ENCODE results near the gene LRRC23. TPM values are rescaled to one million over a fixed set of nuclear protein-coding genes. Genes with fewer than 3 reads are reported as not detected.

The LRRC23 gene
- total and polyA plus RNA-seq, 2 of the 13 experiments (the other 11 are each of a cell fraction or from before 2014, with no cell fraction given) = 6.0 to 7.8 TPM

DNA sequence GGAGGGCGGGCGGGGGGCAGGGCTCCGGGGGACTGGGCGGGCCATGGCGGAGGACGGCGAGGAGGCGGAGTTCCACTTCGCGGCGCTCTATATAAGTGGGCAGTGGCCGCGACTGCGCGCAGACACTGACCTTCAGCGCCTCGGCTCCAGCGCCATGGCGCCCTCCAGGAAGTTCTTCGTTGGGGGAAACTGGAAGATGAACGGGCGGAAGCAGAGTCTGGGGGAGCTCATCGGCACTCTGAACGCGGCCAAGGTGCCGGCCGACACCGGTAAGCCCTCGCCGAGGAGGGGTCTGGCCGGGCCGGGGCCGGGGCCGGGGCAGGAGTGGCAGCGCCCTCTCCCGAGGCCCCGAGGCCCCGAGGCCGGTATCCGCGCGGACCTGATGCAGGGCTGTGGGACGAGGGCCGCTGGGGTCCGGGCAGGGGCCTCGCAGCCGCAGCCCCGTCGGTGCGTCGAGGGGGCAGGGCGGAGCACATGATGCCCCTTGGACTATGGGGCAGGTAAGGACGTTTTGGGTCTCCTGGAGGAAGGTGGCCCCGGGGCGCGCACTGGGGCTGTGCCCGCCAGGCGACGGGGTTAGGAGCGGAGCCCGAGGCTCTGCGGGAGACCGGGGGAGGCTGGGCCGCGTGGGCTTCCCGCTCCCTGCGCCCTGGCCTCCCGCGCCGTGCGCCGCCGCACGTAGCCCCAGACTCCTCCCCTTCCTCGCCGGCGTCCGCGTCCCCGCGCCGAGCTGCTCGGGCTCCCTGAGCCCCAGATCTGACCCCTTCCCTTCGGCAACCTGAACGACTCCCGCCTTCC, 37.0 kb upstream of the LRRC23 start, which contains the start of gene TPI1 (continued):
- TF ChIP-seq, protein P1, sequence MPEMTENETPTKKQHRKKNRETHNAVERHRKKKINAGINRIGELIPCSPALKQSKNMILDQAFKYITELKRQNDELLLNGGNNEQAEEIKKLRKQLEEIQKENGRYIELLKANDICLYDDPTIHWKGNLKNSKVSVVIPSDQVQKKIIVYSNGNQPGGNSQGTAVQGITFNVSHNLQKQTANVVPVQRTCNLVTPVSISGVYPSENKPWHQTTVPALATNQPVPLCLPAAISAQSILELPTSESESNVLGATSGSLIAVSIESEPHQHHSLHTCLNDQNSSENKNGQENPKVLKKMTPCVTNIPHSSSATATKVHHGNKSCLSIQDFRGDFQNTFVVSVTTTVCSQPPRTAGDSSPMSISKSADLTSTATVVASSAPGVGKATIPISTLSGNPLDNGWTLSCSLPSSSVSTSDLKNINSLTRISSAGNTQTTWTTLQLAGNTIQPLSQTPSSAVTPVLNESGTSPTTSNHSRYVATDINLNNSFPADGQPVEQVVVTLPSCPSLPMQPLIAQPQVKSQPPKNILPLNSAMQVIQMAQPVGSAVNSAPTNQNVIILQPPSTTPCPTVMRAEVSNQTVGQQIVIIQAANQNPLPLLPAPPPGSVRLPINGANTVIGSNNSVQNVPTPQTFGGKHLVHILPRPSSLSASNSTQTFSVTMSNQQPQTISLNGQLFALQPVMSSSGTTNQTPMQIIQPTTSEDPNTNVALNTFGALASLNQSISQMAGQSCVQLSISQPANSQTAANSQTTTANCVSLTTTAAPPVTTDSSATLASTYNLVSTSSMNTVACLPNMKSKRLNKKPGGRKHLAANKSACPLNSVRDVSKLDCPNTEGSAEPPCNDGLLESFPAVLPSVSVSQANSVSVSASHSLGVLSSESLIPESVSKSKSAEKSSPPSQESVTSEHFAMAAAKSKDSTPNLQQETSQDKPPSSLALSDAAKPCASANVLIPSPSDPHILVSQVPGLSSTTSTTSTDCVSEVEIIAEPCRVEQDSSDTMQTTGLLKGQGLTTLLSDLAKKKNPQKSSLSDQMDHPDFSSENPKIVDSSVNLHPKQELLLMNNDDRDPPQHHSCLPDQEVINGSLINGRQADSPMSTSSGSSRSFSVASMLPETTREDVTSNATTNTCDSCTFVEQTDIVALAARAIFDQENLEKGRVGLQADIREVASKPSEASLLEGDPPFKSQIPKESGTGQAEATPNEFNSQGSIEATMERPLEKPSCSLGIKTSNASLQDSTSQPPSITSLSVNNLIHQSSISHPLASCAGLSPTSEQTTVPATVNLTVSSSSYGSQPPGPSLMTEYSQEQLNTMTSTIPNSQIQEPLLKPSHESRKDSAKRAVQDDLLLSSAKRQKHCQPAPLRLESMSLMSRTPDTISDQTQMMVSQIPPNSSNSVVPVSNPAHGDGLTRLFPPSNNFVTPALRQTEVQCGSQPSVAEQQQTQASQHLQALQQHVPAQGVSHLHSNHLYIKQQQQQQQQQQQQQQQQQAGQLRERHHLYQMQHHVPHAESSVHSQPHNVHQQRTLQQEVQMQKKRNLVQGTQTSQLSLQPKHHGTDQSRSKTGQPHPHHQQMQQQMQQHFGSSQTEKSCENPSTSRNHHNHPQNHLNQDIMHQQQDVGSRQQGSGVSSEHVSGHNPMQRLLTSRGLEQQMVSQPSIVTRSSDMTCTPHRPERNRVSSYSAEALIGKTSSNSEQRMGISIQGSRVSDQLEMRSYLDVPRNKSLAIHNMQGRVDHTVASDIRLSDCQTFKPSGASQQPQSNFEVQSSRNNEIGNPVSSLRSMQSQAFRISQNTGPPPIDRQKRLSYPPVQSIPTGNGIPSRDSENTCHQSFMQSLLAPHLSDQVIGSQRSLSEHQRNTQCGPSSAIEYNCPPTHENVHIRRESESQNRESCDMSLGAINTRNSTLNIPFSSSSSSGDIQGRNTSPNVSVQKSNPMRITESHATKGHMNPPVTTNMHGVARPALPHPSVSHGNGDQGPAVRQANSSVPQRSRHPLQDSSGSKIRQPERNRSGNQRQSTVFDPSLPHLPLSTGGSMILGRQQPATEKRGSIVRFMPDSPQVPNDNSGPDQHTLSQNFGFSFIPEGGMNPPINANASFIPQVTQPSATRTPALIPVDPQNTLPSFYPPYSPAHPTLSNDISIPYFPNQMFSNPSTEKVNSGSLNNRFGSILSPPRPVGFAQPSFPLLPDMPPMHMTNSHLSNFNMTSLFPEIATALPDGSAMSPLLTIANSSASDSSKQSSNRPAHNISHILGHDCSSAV (CRISPR knock-in tag; IDR thresholded peaks at IDR 0.05; ENCODE audit: borderline replicate concordance) = no peak
- TF ChIP-seq SIN3B (IDR thresholded peaks at IDR 0.05; ENCODE audit: low read length) = 0 out of 2 replicates have a peak, but pooled peaks have one; percentile 55
- TF ChIP-seq HNRNPK (IDR thresholded peaks at IDR 0.05; ENCODE audit: low read depth, low read length, poor library complexity, severe bottlenecking) = peak; percentile 42
- TF ChIP-seq MIER2 (CRISPR knock-in tag; IDR thresholded peaks at IDR 0.05) = no peak
- TF ChIP-seq ZFP82 (CRISPR knock-in tag; IDR thresholded peaks at IDR 0.05; ENCODE audit: borderline replicate concordance) = peak; percentile 82; the same call in 1 of the 2 replicates
- no peak for TF ChIP-seq ZFP37 (CRISPR knock-in tag; IDR thresholded peaks at IDR 0.05; ENCODE audit: borderline replicate concordance)
- TF ChIP-seq ZBTB21 (CRISPR knock-in tag; IDR thresholded peaks at IDR 0.05) = no peak; the same call in 1 of the 2 replicates
- TF ChIP-seq, protein P2, sequence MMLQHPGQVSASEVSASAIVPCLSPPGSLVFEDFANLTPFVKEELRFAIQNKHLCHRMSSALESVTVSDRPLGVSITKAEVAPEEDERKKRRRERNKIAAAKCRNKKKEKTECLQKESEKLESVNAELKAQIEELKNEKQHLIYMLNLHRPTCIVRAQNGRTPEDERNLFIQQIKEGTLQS (CRISPR knock-in tag; IDR thresholded peaks at IDR 0.05) = no peak; the same call in 1 of the 2 replicates
- TF ChIP-seq RXRA (CRISPR knock-in tag; IDR thresholded peaks at IDR 0.05) = peak; percentile 24
- TF ChIP-seq SAFB2 (CRISPR knock-in tag; IDR thresholded peaks at IDR 0.05; ENCODE audit: borderline replicate concordance, low read depth) = no peak; the same call in 1 of the 2 replicates
- TF ChIP-seq ATF7-NPFF (CRISPR knock-in tag; IDR thresholded peaks at IDR 0.05; ENCODE audit: low read depth) = peak; percentile 75
- TF ChIP-seq AGO2 (optimal IDR thresholded peaks at IDR 0.05; ENCODE audit: low read depth, low read length) = peak; percentile 88
- TF ChIP-seq ZNF224 (CRISPR knock-in tag; IDR thresholded peaks at IDR 0.05) = no peak
- peak; percentile 62 for TF ChIP-seq ZNF501 (CRISPR knock-in tag; IDR thresholded peaks at IDR 0.05)
- TF ChIP-seq ZNF709 (CRISPR knock-in tag; IDR thresholded peaks at IDR 0.05) = no peak; the same call in 1 of the 2 replicates
- TF ChIP-seq ZNF329 (CRISPR knock-in tag; IDR thresholded peaks at IDR 0.05; ENCODE audit: low read depth) = 0 out of 2 replicates have a peak, but pooled peaks have one; percentile 30
- 0 out of 2 replicates have a peak, but pooled peaks have one; percentile 28 for TF ChIP-seq ZNF547 (CRISPR knock-in tag; IDR thresholded peaks at IDR 0.05)
- TF ChIP-seq ELF4 (CRISPR knock-in tag; IDR thresholded peaks at IDR 0.05; ENCODE audit: borderline replicate concordance) = no peak
- peak; percentile 42; the same call in 1 of the 2 replicates for TF ChIP-seq ZNF776 (CRISPR knock-in tag; IDR thresholded peaks at IDR 0.05)
